ENCODE data around the gene SLC13A4. TPM values are rescaled to one million over a fixed set of nuclear protein-coding genes. Genes with fewer than 3 reads are reported as not detected.

Gene SLC13A4
- total RNA-seq, 2 experiments from 2014 or later: not detected

DNA sequence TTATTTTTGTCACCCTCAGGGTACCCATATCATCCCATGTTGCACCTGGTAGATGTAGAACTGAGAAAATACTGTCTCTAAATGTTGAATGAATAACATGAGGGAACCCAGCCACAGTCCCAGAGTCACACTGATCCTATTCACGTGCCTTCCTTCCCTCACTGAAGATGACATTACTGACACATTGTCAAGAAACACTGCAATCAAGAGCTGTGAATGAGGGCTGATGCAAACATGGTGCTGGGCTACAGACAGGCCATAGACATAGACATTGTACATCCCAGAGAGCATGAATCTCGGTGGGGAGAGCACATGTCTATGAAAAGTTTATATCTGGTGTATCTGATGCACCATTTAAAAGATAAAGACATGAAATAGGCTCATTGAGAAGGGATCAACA, 9.8 kb downstream of the SLC13A4 start:
- no peaks in the 10 kb centered on the region for H3K9me3 ChIP-seq (ENCODE audit: low read length)
- TF ChIP-seq, protein P1, sequence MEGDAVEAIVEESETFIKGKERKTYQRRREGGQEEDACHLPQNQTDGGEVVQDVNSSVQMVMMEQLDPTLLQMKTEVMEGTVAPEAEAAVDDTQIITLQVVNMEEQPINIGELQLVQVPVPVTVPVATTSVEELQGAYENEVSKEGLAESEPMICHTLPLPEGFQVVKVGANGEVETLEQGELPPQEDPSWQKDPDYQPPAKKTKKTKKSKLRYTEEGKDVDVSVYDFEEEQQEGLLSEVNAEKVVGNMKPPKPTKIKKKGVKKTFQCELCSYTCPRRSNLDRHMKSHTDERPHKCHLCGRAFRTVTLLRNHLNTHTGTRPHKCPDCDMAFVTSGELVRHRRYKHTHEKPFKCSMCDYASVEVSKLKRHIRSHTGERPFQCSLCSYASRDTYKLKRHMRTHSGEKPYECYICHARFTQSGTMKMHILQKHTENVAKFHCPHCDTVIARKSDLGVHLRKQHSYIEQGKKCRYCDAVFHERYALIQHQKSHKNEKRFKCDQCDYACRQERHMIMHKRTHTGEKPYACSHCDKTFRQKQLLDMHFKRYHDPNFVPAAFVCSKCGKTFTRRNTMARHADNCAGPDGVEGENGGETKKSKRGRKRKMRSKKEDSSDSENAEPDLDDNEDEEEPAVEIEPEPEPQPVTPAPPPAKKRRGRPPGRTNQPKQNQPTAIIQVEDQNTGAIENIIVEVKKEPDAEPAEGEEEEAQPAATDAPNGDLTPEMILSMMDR (conservative IDR thresholded peaks at IDR 0.05; ENCODE audit: low read length): no peak
- no peak for TF ChIP-seq EZH2phosphoT487 (IDR thresholded peaks at IDR 0.05; ENCODE audit: borderline replicate concordance, low read depth, low read length)
- intact Hi-C loops (cut with micrococcal nuclease; ENCODE audit: unreplicated experiment): no loop called here
- H3K4me3 ChIP-seq (ENCODE audit: low read depth, low read length, poor library complexity, severe bottlenecking): no peak overlapping the region
- no peak overlapping the region for H3K27ac ChIP-seq (ENCODE audit: low read depth, low read length, poor library complexity, severe bottlenecking)
- POLR2A ChIA-PET: no interaction called here
- no peaks in the 10 kb centered on the region for H3K9me2 ChIP-seq (ENCODE audit: insufficient read depth, low read length)
- no peaks in the 10 kb centered on the region for H3K79me2 ChIP-seq (ENCODE audit: insufficient read depth, low read depth, low read length)
- H3K36me3 ChIP-seq (ENCODE audit: insufficient read depth, low read length): no peaks in the 10 kb centered on the region
- CTCF ChIA-PET (ENCODE audit: unreplicated experiment): no interaction called here
- H3K4me2 ChIP-seq (ENCODE audit: low read length): no peak overlapping the region
- H3K4me1 ChIP-seq (ENCODE audit: insufficient read depth, low read length, poor library complexity, severe bottlenecking): no peaks in the 10 kb centered on the region
- no TSS peak for BruUV-seq (replicated peaks)
- no peak overlapping the region for H2AFZ ChIP-seq (ENCODE audit: low read length)
- DNase-seq (ENCODE audit: low spot score): no peak
- no peaks in the 10 kb centered on the region for H4K20me1 ChIP-seq (ENCODE audit: insufficient read depth, low read length)

DNA sequence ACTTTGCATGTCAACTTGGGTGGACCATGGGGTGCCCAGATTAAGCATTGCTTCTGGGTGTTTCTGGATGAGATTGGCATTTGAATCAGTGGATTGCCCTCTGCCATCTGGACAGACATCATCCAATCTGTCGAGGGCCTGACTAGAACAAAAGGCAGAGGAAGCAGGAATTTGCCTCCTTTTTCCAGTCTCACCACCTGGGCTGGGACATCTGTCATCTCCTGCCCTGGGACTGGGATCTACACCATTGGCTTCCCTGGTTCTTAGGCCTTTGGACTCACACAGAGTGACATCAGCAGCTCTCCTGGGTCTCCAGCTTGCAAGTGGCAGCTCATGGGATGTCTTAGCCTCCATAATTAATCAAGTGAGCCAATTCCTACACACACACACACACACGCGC, 10.3 kb downstream of the SLC13A4 start:
- ChIA-PET POLR2A (no interaction called here), CTCF (ENCODE audit: unreplicated experiment) (no interaction called here)
- Histone ChIP-seq H3K4me3 (ENCODE audit: low read depth, low read length, poor library complexity, severe bottlenecking) (no peak overlapping the region), H3K4me1 (ENCODE audit: insufficient read depth, low read length, poor library complexity, severe bottlenecking) (no peaks in the 10 kb centered on the region), H3K27ac (ENCODE audit: low read depth, low read length, poor library complexity, severe bottlenecking) (no peak overlapping the region), H3K9me3 (ENCODE audit: low read length) (no peaks in the 10 kb centered on the region), H2AFZ (ENCODE audit: low read length) (no peak overlapping the region), H3K9me2 (ENCODE audit: insufficient read depth, low read length) (no peaks in the 10 kb centered on the region), H3K4me2 (ENCODE audit: low read length) (no peak overlapping the region), H3K79me2 (ENCODE audit: insufficient read depth, low read depth, low read length) (no peaks in the 10 kb centered on the region), H4K20me1 (ENCODE audit: insufficient read depth, low read length) (no peaks in the 10 kb centered on the region), H3K36me3 (ENCODE audit: insufficient read depth, low read length) (no peaks in the 10 kb centered on the region)
- intact Hi-C loops (cut with micrococcal nuclease; ENCODE audit: unreplicated experiment): no loop called here
- BruUV-seq (replicated peaks): no TSS peak
- DNase-seq (ENCODE audit: low spot score): no peak
- no peak for TF ChIP-seq EZH2phosphoT487 (IDR thresholded peaks at IDR 0.05; ENCODE audit: borderline replicate concordance, low read depth, low read length)
- TF ChIP-seq, protein P1 (conservative IDR thresholded peaks at IDR 0.05; ENCODE audit: low read length): no peak

DNA sequence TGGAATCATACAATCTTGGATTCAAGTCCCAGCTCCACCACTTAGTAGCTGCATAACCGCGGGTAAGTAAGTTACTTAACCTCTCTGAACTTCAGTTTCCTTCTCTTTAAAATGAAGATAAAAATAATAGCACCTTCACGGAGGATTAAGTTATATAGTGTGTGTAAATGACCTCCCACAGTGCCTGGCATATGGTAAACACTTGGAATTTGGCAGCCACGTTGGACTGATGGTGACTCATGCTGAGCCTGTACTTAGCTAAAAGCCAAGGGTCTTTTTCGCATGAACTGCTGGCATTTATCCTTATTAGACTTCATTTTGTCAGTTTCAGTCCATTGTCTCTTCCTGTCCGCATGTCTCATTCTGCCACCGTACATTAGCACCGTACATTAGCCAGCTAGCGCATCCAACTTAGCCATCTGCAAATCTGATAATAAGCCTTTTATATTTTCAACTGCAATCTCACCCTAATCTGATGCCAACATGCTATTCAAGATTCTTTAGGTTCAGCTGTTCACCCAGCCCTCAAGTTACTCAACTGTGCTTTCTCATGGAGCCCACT, 11.2 kb downstream of the SLC13A4 start:
- H3K4me3 ChIP-seq (ENCODE audit: low read depth, low read length, poor library complexity, severe bottlenecking): no peak overlapping the region
- H3K9me2 ChIP-seq (ENCODE audit: insufficient read depth, low read length): no peaks in the 10 kb centered on the region
- POLR2A ChIA-PET: no interaction called here
- no peak overlapping the region for H3K27ac ChIP-seq (ENCODE audit: low read depth, low read length, poor library complexity, severe bottlenecking)
- TF ChIP-seq, protein P1 (conservative IDR thresholded peaks at IDR 0.05; ENCODE audit: low read length): no peak
- no peak for TF ChIP-seq EZH2phosphoT487 (IDR thresholded peaks at IDR 0.05; ENCODE audit: borderline replicate concordance, low read depth, low read length)
- no peaks in the 10 kb centered on the region for H3K36me3 ChIP-seq (ENCODE audit: insufficient read depth, low read length)
- H2AFZ ChIP-seq (ENCODE audit: low read length): no peak overlapping the region
- BruUV-seq (replicated peaks): no TSS peak
- DNase-seq (ENCODE audit: low spot score): no peak
- no peak overlapping the region for H3K4me2 ChIP-seq (ENCODE audit: low read length)
- no peaks in the 10 kb centered on the region for H3K9me3 ChIP-seq (ENCODE audit: low read length)
- intact Hi-C loops (cut with micrococcal nuclease; ENCODE audit: unreplicated experiment): no loop called here
- CTCF ChIA-PET (ENCODE audit: unreplicated experiment): no interaction called here
- no peaks in the 10 kb centered on the region for H4K20me1 ChIP-seq (ENCODE audit: insufficient read depth, low read length)
- H3K4me1 ChIP-seq (ENCODE audit: insufficient read depth, low read length, poor library complexity, severe bottlenecking): no peaks in the 10 kb centered on the region
- no peaks in the 10 kb centered on the region for H3K79me2 ChIP-seq (ENCODE audit: insufficient read depth, low read depth, low read length)

Data from OCI-LY7 (cell line).